IMR-90 (cell line): ENCODE data around the gene AKT3. TPM values are rescaled to one million over a fixed set of nuclear protein-coding genes. Genes with fewer than 3 reads are reported as not detected.

Experiments
- ATAC-seq: fragments of 200-7000 bp; cut with Tn5 transposase; 2 replicates; pipeline ENCODE4 v1.9.1; 2020; ENCODE audit warnings: low read depth, mild to moderate bottlenecking, moderate library complexity
- BruUV-seq: library from RNA; stranded (reverse); fragments of 400-500 nt; replicated peaks from 2 replicates; lab custom pipeline; 2021; lab: Mats Ljungman, UMichigan
- CTCF ChIA-PET: fragments of 300-600 bp; formaldehyde crosslinking; extraction: SDS; loops from one replicate; lab custom pipeline; 2021; ENCODE audit warnings: antibody characterized with exemption; lab: Yijun Ruan, JAX
- POLR2A ChIA-PET: fragments of 300-600 bp; sonication (Branson Sonifier 250); formaldehyde crosslinking; loops from one replicate; lab custom pipeline; 2022; ENCODE audit warnings: antibody characterized with exemption; ENCODE audit not compliant: unreplicated experiment; lab: Charles Lee
- DNase-seq: peaks from one replicate; pipeline ENCODE4 v3.0.0; 2013
- H2AFZ ChIP-seq: replicated peaks from 2 replicates; pipeline ENCODE3; 2013; ENCODE audit warnings: low read length, mild to moderate bottlenecking; ENCODE audit not compliant: poor library complexity
- H2AK5ac ChIP-seq: 2 replicates; pipeline ENCODE4 v1.6.1; 2013; ENCODE audit warnings: low read depth, low read length, inconsistent platforms
- H2AK9ac ChIP-seq: replicated peaks from 2 replicates; pipeline ENCODE3; 2013; ENCODE audit warnings: mild to moderate bottlenecking, low read depth, low read length, moderate library complexity; ENCODE audit not compliant: poor library complexity
- H2BK120ac ChIP-seq: 2 replicates; pipeline ENCODE4 v1.6.1; 2013; ENCODE audit warnings: low read depth, low read length, inconsistent platforms
- H2BK15ac ChIP-seq: 3 replicates; pipeline ENCODE4 v1.6.1; 2013; ENCODE audit warnings: low read depth, low read length, inconsistent platforms
- H2BK20ac ChIP-seq: 2 replicates; pipeline ENCODE4 v1.6.1; 2013; ENCODE audit warnings: low read depth, mild to moderate bottlenecking, inconsistent platforms, low read length, moderate library complexity
- H2BK5ac ChIP-seq: 2 replicates; pipeline ENCODE4 v1.6.1; 2013; ENCODE audit warnings: mild to moderate bottlenecking, low read depth, low read length, inconsistent platforms; ENCODE audit not compliant: poor library complexity, severe bottlenecking
- H3K14ac ChIP-seq: replicated peaks from 2 replicates; pipeline ENCODE4 v1.6.1; 2013; ENCODE audit warnings: low read depth, low read length, inconsistent platforms
- H3K18ac ChIP-seq: 2 replicates; pipeline ENCODE4 v1.6.1; 2013; ENCODE audit warnings: low read depth, low read length, control low read depth
- H3K23ac ChIP-seq: 2 replicates; pipeline ENCODE4 v1.6.1; 2013; ENCODE audit warnings: low read depth, low read length, inconsistent platforms
- H3K27ac ChIP-seq: 2 replicates; pipeline ENCODE4 v1.5.1; 2013; ENCODE audit warnings: mild to moderate bottlenecking, control low read depth, low read length; ENCODE audit not compliant: insufficient read depth
- H3K27me3 ChIP-seq: 2 replicates; pipeline ENCODE4 v1.6.1; 2013; ENCODE audit warnings: low read length; ENCODE audit not compliant: control insufficient read depth, insufficient read depth
- H3K36me3 ChIP-seq: 2 replicates; pipeline ENCODE4 v1.6.1; 2013; ENCODE audit warnings: low read length, mixed read lengths; ENCODE audit not compliant: control insufficient read depth, insufficient read depth
- H3K4ac ChIP-seq: 2 replicates; pipeline ENCODE4 v1.6.1; 2013; ENCODE audit warnings: low read depth, low read length, inconsistent platforms
- H3K4me1 ChIP-seq: 2 replicates; pipeline ENCODE4 v1.6.1; 2013; ENCODE audit warnings: low read length, mixed read lengths; ENCODE audit not compliant: control insufficient read depth, insufficient read depth
- H3K4me2 ChIP-seq: 2 replicates; pipeline ENCODE4 v1.6.1; 2013; ENCODE audit warnings: low read depth, mild to moderate bottlenecking, control low read depth, low read length, moderate library complexity
- H3K4me3 ChIP-seq: 2 replicates; pipeline ENCODE4 v1.5.1; 2013; ENCODE audit warnings: low read depth, mild to moderate bottlenecking, control low read depth, low read length, moderate library complexity; ENCODE audit not compliant: insufficient read depth
- H3K56ac ChIP-seq: 2 replicates; pipeline ENCODE4 v1.6.1; 2013; ENCODE audit warnings: low read length, inconsistent platforms; ENCODE audit not compliant: insufficient read depth; ENCODE audit errors: extremely low read depth
- H3K79me1 ChIP-seq, 2 experiments: 2 replicates each; pipeline ENCODE4 v1.6.1; 2013; ENCODE audit warnings: low read length in 2 of 2, inconsistent platforms in 1 of 2, low read depth in 1 of 2
- H3K9ac ChIP-seq: 2 replicates; pipeline ENCODE4 v1.6.1; 2013; ENCODE audit warnings: low read depth, low read length, control low read depth
- H3K9me1 ChIP-seq: 2 replicates; pipeline ENCODE4 v1.6.1; 2013; ENCODE audit warnings: low read length, inconsistent platforms; ENCODE audit not compliant: insufficient read depth
- H3K9me3 ChIP-seq: 2 replicates; pipeline ENCODE4 v1.6.1; 2013; ENCODE audit warnings: low read length; ENCODE audit not compliant: control insufficient read depth, insufficient read depth
- H4K20me1 ChIP-seq: 2 replicates; pipeline ENCODE4 v1.6.1; 2013; ENCODE audit warnings: low read length, inconsistent platforms; ENCODE audit not compliant: insufficient read depth
- H4K5ac ChIP-seq: 2 replicates; pipeline ENCODE4 v1.6.1; 2013; ENCODE audit warnings: mild to moderate bottlenecking, low read depth, low read length, control low read depth
- H4K8ac ChIP-seq, 2 experiments: 2 replicates each; pipeline ENCODE4 v1.6.1; 2013; ENCODE audit warnings: low read depth in 2 of 2, low read length in 2 of 2, control low read depth in 1 of 2, inconsistent platforms in 1 of 2
- H4K91ac ChIP-seq: 2 replicates; pipeline ENCODE4 v1.6.1; 2013; ENCODE audit warnings: low read depth, low read length, inconsistent platforms; ENCODE audit not compliant: insufficient read depth
- BHLHE40 ChIP-seq: fragments of 150-350 bp; IDR thresholded peaks from 2 replicates; pipeline ENCODE4 v1.6.1; 2016; ENCODE audit warnings: mild to moderate bottlenecking, low read depth, low read length
- CHD1 ChIP-seq: IDR thresholded peaks from 2 replicates; pipeline ENCODE4 v1.6.1; 2012; ENCODE audit warnings: low read depth, low read length, improper control_type of control experiment
- CTCF ChIP-seq: conservative IDR thresholded peaks from 2 replicates; pipeline ENCODE4 v1.5.1; 2012; ENCODE audit warnings: mild to moderate bottlenecking, low read depth, low read length, improper control_type of control experiment
- ELK1 ChIP-seq: fragments of 150-350 bp; IDR thresholded peaks from 2 replicates; pipeline ENCODE4 v1.6.1; 2016; ENCODE audit warnings: low read depth, mild to moderate bottlenecking, low read length, moderate library complexity, borderline replicate concordance
- FOS ChIP-seq: fragments of 150-350 bp; IDR thresholded peaks from 2 replicates; pipeline ENCODE4 v1.6.1; 2016; ENCODE audit warnings: low read depth, low read length
- MAZ ChIP-seq: IDR thresholded peaks from 2 replicates; pipeline ENCODE4 v1.6.1; 2012; ENCODE audit warnings: low read depth, mild to moderate bottlenecking, low read length, improper control_type of control experiment, moderate library complexity, borderline replicate concordance
- POLR2A ChIP-seq: IDR thresholded peaks from 2 replicates; pipeline ENCODE4 v1.6.1; 2012; ENCODE audit warnings: mild to moderate bottlenecking, low read depth, low read length
- RCOR1 ChIP-seq: IDR thresholded peaks from 2 replicates; pipeline ENCODE4 v1.6.1; 2012; ENCODE audit warnings: mild to moderate bottlenecking, low read length, improper control_type of control experiment; ENCODE audit not compliant: insufficient replicate concordance
- USF2 ChIP-seq: fragments of 150-350 bp; IDR thresholded peaks from 2 replicates; pipeline ENCODE4 v1.6.1; 2017; ENCODE audit warnings: mild to moderate bottlenecking, antibody characterized with exemption, low read length, low read depth
- dilution Hi-C: fragments of 300-500 bp; cut with HindIII; formaldehyde crosslinking; loops from one replicate; pipeline ENCODE4 v1.14.3; 2018; ENCODE audit warnings: low sequenced_read_pairs; ENCODE audit not compliant: unreplicated experiment
- in situ Hi-C: fragments of 300-500 bp; cut with MboI; formaldehyde crosslinking; loops from 3 replicates; pipeline ENCODE4 v1.14.3; 2019; ENCODE audit warnings: low sequenced_read_pairs, inconsistent platforms, mixed read lengths
- intact Hi-C: fragments of 100-400 bp; cut with micrococcal nuclease; formaldehyde crosslinking; loops from 2 replicates; pipeline ENCODE4 v1.10.0; 2022
- polyA plus RNA-seq, 3 experiments: library from polyadenylated mRNA; depleted of rRNA; stranded (reverse); fragments of >200 nt; gene quantifications; 2 replicates each; pipeline ENCODE4 v1.2.3, GENCODE V29; 2012; ENCODE audit warnings: low replicate concordance in 1 of 3
- total RNA-seq: library from RNA; depleted of rRNA; stranded (reverse); fragments of >200 nt; gene quantifications from 2 replicates; pipeline ENCODE4 v1.2.3, GENCODE V29; 2012

Gene AKT3
- total and polyA plus RNA-seq, 2 of the 4 experiments (the other 2 are of a cell fraction): 15.2 to 19.4 TPM

GRCh38 chr1:243441601-243442000, 408.4 kb downstream of the AKT3 start:
- no peak overlapping the region for H3K4me3 ChIP-seq
- H4K91ac ChIP-seq: no peak overlapping the region
- no peak overlapping the region for H3K27ac ChIP-seq
- POLR2A ChIA-PET: no interaction called here
- H3K79me1 ChIP-seq: peaks cover 0 to 3% of the 10 kb centered on the region in 2 experiments; a peak in 2 of 4 replicates
- H4K5ac ChIP-seq: no peak overlapping the region
- no peak overlapping the region for H4K8ac ChIP-seq
- CTCF ChIA-PET: no interaction called here
- no peak overlapping the region for H2BK15ac ChIP-seq
- DNase-seq (no peak), ATAC-seq (no peak)
- H2AK5ac ChIP-seq: no peak overlapping the region
- no peak overlapping the region for H3K56ac ChIP-seq
- no peaks in the 10 kb centered on the region for H4K20me1 ChIP-seq
- TF ChIP-seq CTCF (no peak), MAZ (no peak), ELK1 (no peak), POLR2A (no peak), USF2 (no peak), RCOR1 (no peak), CHD1 (no peak), BHLHE40 (no peak), FOS (no peak)
- H3K14ac ChIP-seq: no peak overlapping the region
- H3K9me3 ChIP-seq: no peaks in the 10 kb centered on the region
- in situ Hi-C loops (no loop called here), dilution Hi-C loops (no loop called here), intact Hi-C loops (no loop called here)
- H2BK120ac ChIP-seq: no peak overlapping the region
- H2BK5ac ChIP-seq: no peak overlapping the region
- H3K18ac ChIP-seq: no peak overlapping the region
- H3K9me1 ChIP-seq: no peaks in the 10 kb centered on the region
- H3K4me2 ChIP-seq: no peak overlapping the region
- H3K27me3 ChIP-seq: no peaks in the 10 kb centered on the region
- H2AK9ac ChIP-seq: no peak overlapping the region
- H3K9ac ChIP-seq: no peak overlapping the region
- no peak overlapping the region for H2BK20ac ChIP-seq
- no TSS peak for BruUV-seq
- peaks cover 2% of the 10 kb centered on the region for H3K4me1 ChIP-seq
- peaks cover 2% of the 10 kb centered on the region for H3K36me3 ChIP-seq
- H2AFZ ChIP-seq: no peak overlapping the region
- no peak overlapping the region for H3K23ac ChIP-seq
- H3K4ac ChIP-seq: no peak overlapping the region
